Mucosa of rectum (tissue), 2 donors: ENCODE results near the gene SNX22.

Experiments
- H3K27ac ChIP-seq, 2 donors: one replicate each; pipeline ENCODE4 v1.7.0; 2013; ENCODE audit warnings: inconsistent platforms in 2 of 2, low read depth in 2 of 2, low read length in 2 of 2
- H3K27me3 ChIP-seq, 2 donors: one replicate each; pipeline ENCODE4 v1.7.0; 2013; ENCODE audit warnings: low read length in 2 of 2; ENCODE audit not compliant: control insufficient read depth in 2 of 2, insufficient read depth in 2 of 2
- H3K36me3 ChIP-seq, 2 donors: one replicate each; pipeline ENCODE4 v1.7.0; 2013; ENCODE audit warnings: low read length in 2 of 2; ENCODE audit not compliant: control insufficient read depth in 2 of 2, insufficient read depth in 2 of 2
- H3K4me1 ChIP-seq, 2 donors: one replicate each; pipeline ENCODE4 v1.7.0; 2013; ENCODE audit warnings: low read length in 2 of 2, mild to moderate bottlenecking in 1 of 2; ENCODE audit not compliant: control insufficient read depth in 2 of 2, insufficient read depth in 2 of 2
- H3K4me3 ChIP-seq, 2 donors: one replicate each; pipeline ENCODE4 v1.7.0; 2013; ENCODE audit warnings: low read length in 2 of 2
- H3K9ac ChIP-seq, 2 donors: one replicate each; pipeline ENCODE4 v1.7.0; 2013; ENCODE audit warnings: low read length in 2 of 2, low read depth in 1 of 2, mild to moderate bottlenecking in 1 of 2
- H3K9me3 ChIP-seq, 2 donors: one replicate each; pipeline ENCODE4 v1.7.0; 2013; ENCODE audit warnings: low read length in 2 of 2; ENCODE audit not compliant: control insufficient read depth in 2 of 2
- donor health status: healthy.
- donor health status: Normal muscosa, but diverticular disease.

The SNX22 gene

GRCh38 chr15:64155802-64156651 lies 4.5 kb downstream of the SNX22 start:
- Histone ChIP-seq H3K27me3 (peaks cover 7 to 13% of the 10 kb centered on the region in 2 donors), H3K4me1 (peaks cover 7 to 12% of the 10 kb centered on the region in 2 donors), H3K9me3 (no peaks in the 10 kb centered on the region), H3K9ac (no peak overlapping the region), H3K36me3 (peaks cover 54 to 59% of the 10 kb centered on the region in 2 donors), H3K27ac (no peak overlapping the region), H3K4me3 (no peak overlapping the region)

GRCh38 chr15:64156652-64157331 lies 5.3 kb downstream of the SNX22 start:
- Histone ChIP-seq H3K9ac (no peak overlapping the region), H3K4me3 (no peak overlapping the region), H3K27me3 (peaks cover 7 to 12% of the 10 kb centered on the region in 2 donors), H3K4me1 (peaks cover 9 to 17% of the 10 kb centered on the region in 2 donors), H3K9me3 (no peaks in the 10 kb centered on the region), H3K27ac (no peak overlapping the region), H3K36me3 (peaks cover 54 to 61% of the 10 kb centered on the region in 2 donors)

DNA sequence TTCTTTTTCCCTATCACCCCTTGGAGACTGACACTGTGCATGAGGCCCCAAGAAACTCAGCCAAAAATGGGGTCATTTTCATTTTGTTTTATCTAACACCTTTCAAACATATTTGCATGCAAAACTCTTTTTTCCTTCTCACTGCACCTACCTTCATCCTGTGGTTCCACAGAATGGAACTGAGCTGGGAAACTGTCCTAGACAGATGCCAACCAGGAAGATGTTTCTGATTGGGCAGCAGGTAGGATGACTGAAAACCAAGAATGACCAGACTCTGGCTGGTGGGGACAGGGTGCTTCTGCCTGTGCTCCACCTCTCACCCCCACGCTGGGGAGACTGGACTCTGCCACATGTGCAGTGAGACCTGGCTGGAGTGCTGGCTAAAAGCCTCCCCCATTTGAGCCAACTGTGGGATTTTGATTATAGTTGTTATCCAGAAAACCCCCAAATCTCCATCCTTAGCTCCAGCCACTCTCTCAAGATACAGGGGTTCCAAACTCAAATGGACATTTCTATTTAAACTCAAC lies 6.1 kb downstream of the SNX22 start:
- Histone ChIP-seq H3K9ac (no peak overlapping the region), H3K4me3 (no peak overlapping the region), H3K9me3 (no peaks in the 10 kb centered on the region), H3K36me3 (peaks cover 54 to 62% of the 10 kb centered on the region in 2 donors), H3K27me3 (peaks cover 4% of the 10 kb centered on the region in 2 donors), H3K27ac (no peak overlapping the region), H3K4me1 (peaks cover 9 to 16% of the 10 kb centered on the region in 2 donors)

GRCh38 chr15:64158363-64159134 lies 7.0 kb downstream of the SNX22 start:
- no peak overlapping the region for H3K27ac ChIP-seq
- no peaks in the 10 kb centered on the region for H3K9me3 ChIP-seq
- no peaks in the 10 kb centered on the region for H3K27me3 ChIP-seq
- no peak overlapping the region for H3K9ac ChIP-seq
- peaks cover 9 to 18% of the 10 kb centered on the region in 2 donors for H3K4me1 ChIP-seq
- H3K36me3 ChIP-seq, result peaks cover 54 to 62% of the 10 kb centered on the region in 2 donors
- no peak overlapping the region for H3K4me3 ChIP-seq

DNA sequence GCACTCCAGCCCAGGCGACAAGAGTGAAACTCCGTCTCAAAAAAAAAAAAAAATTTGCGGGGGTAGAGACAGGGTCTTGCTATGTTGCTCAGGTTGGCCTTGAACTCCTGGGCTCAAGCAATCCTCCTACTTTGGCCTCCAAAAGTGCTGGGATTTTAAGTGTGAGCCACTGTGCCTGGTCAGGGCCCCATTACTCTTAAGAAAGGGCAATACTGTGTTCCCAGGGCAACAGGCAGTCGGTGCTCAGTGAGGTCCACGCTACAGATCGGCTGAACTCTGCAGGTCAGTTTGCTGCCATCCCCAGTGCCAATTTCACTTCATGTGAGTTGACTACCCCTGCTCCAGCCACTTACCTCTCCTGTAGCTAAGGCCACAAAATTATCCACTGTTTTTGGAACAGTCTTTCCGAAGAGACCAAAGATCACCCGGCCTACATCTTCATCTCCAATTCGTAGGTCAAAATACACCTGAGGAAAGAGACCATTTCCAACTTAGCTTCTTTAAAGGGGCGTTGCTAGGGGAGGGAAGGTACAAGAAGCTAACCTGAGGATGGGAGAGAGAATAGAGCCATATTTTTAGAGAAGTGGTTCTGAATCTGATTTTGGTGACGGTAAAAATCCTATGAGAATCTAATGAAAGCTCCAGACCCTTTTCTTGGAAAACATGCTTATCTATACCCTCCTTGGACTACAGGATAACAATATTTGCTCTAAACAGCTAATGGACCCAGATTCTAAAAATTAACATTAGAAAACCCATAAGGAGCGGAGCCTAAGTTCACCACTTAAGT lies 10.4 kb downstream of the SNX22 start:
- Histone ChIP-seq H3K4me3 (peak overlapping the region; percentile 92 to 95), H3K9me3 (no peaks in the 10 kb centered on the region), H3K9ac (peak overlapping the region; percentile 92 to 94), H3K27ac (peak overlapping the region; percentile 88 to 91), H3K4me1 (peaks cover 9 to 22% of the 10 kb centered on the region in 2 donors), H3K36me3 (peaks cover 34 to 38% of the 10 kb centered on the region in 2 donors), H3K27me3 (no peaks in the 10 kb centered on the region)

- Histone ChIP-seq H3K27ac (peak overlapping the region; percentile 88 to 91), H3K4me1 (peaks cover 9 to 22% of the 10 kb centered on the region in 2 donors), H3K9ac (peak overlapping the region; percentile 92 to 94), H3K36me3 (peaks cover 28 to 32% of the 10 kb centered on the region in 2 donors), H3K27me3 (no peaks in the 10 kb centered on the region), H3K9me3 (no peaks in the 10 kb centered on the region), H3K4me3 (peak overlapping the region; percentile 92 to 95)
Measured at GRCh38 chr15:64162478-64162868, 10.9 kb downstream of the SNX22 start.

DNA sequence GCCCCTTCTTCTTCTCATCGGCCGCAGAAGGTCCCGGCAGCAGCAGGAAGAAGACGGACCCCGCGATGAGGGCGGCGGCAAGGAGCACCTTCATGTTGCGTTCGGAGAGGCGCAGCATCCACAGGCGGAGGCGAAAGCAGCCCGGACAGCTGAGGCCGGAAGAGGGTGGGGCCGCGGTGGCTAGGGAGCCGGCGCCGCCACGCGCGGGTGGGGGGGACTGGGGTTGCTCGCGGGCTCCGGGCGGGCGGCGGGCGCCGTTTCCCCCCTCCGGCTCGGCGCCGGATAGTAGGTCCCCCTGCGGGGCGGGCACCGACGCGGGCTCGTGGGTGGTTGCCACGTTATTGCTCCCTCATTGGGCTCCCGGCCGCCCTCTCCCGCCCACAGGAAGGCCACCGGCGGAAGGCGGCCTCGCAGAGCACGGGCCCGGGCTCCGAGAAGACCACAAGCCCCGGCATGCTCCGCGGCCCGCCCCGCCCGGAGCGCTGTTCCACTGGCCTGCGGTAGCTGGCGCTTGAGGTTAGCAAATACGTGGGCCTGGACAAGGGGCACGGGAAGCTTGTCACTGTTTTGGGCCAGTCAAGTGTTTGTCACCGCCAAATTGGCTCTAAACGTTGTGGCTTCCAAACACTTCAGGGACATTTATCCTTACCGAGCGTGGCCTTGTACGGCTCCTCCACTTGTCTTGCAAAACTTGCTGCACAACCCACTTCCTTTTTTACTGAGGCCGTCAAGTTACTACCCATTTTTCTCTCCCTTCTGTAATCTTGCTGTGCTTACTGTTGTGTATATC lies 11.5 kb downstream of the SNX22 start, which contains the start of gene PPIB:
Gene PPIB, minus strand, starts transcription at position 154 of the 790 bp plus-strand sequence. Its CDS starts 36 bp downstream, at position 118.
- Histone ChIP-seq H3K27ac (peak within 1 kb of the TSS; percentile 88 to 91), H3K4me3 (peak within 1 kb of the TSS; percentile 92 to 95), H3K9ac (peak within 1 kb of the TSS; percentile 92 to 94), H3K36me3 (peaks cover 22 to 26% of the 10 kb centered on the region in 2 donors), H3K9me3 (no peaks in the 10 kb centered on the region), H3K27me3 (no peaks in the 10 kb centered on the region), H3K4me1 (peaks cover 9 to 22% of the 10 kb centered on the region in 2 donors)

GRCh38 chr15:64163659-64164362 lies 12.3 kb downstream of the SNX22 start:
- H3K4me1 ChIP-seq, result peaks cover 9 to 22% of the 10 kb centered on the region in 2 donors

More at GRCh38 chr15:64163659-64164362, 12.3 kb downstream of the SNX22 start:
- H3K27ac ChIP-seq, result peak overlapping the region; percentile 83 to 91
- peaks cover 14 to 19% of the 10 kb centered on the region in 2 donors for H3K36me3 ChIP-seq
- peak overlapping the region; percentile 76 to 83 for H3K4me3 ChIP-seq
- H3K27me3 ChIP-seq, result no peaks in the 10 kb centered on the region
- H3K9me3 ChIP-seq, result no peaks in the 10 kb centered on the region
- peak overlapping the region; percentile 85 for H3K9ac ChIP-seq
